Iris pigment epithelial cell (primary cell): ENCODE measurements around the gene HIVEP3.
A peak's percentile ranks its signal among the peaks of the same experiment; 100 is the strongest.
"Not testable (repeated sequence)": the region's sequence is repeated elsewhere in the genome, so short reads cannot be mapped to it uniquely, and the experiment has no call there.

Source experiments
- DNase-seq: peaks from one replicate; pipeline ENCODE4 v3.0.0-alpha.2; 2011; ENCODE audit warnings: low read depth

The HIVEP3 gene

GRCh38 chr1:41580520-41581172 lies 338.1 kb downstream of the HIVEP3 start:
- DNase-seq, result no peak

- DNase-seq, result no peak
These were observed 338.7 kb downstream of the HIVEP3 start for GRCh38 chr1:41580021-41580420.

GRCh38 chr1:41578712-41579335 lies 339.9 kb downstream of the HIVEP3 start:
- DNase-seq, result peak; percentile 52

- DNase-seq, result peak; percentile 57
These were observed 342.1 kb downstream of the HIVEP3 start for GRCh38 chr1:41576620-41577019.

- no peak for DNase-seq
These were observed 342.5 kb downstream of the HIVEP3 start for GRCh38 chr1:41576206-41576605.

- no peak for DNase-seq
These were observed 343.9 kb downstream of the HIVEP3 start for GRCh38 chr1:41574842-41575241.

- peak; percentile 77 for DNase-seq
These were observed 344.7 kb downstream of the HIVEP3 start for GRCh38 chr1:41573785-41574713.

GRCh38 chr1:41573194-41573593 lies 345.5 kb downstream of the HIVEP3 start:
- no peak for DNase-seq

- DNase-seq, result no peak
These were observed 346.5 kb downstream of the HIVEP3 start for GRCh38 chr1:41572224-41572623.

GRCh38 chr1:41571041-41571440 lies 347.7 kb downstream of the HIVEP3 start:
- DNase-seq, result no peak

- DNase-seq, result no peak
These were observed 350.5 kb downstream of the HIVEP3 start for GRCh38 chr1:41568204-41568603.

GRCh38 chr1:41566969-41567368 lies 351.8 kb downstream of the HIVEP3 start:
- DNase-seq, result no peak

GRCh38 chr1:41566274-41566885 lies 352.3 kb downstream of the HIVEP3 start:
- DNase-seq, result no peak

- no peak for DNase-seq
These were observed 353.8 kb downstream of the HIVEP3 start for GRCh38 chr1:41564741-41565475.

- DNase-seq, result no peak
These were observed 356.4 kb downstream of the HIVEP3 start for GRCh38 chr1:41562328-41562727.

GRCh38 chr1:41560931-41561330 lies 357.8 kb downstream of the HIVEP3 start:
- DNase-seq, result no peak

- DNase-seq, result no peak
These were observed 358.2 kb downstream of the HIVEP3 start for GRCh38 chr1:41560496-41560895.

GRCh38 chr1:41559331-41559730 lies 359.4 kb downstream of the HIVEP3 start:
- no peak for DNase-seq

GRCh38 chr1:41558761-41559171 lies 360.0 kb downstream of the HIVEP3 start:
- DNase-seq, result no peak

GRCh38 chr1:41557751-41558455 lies 360.8 kb downstream of the HIVEP3 start:
- DNase-seq, result no peak

- not testable (repeated sequence) for DNase-seq
These were observed 364.0 kb downstream of the HIVEP3 start for GRCh38 chr1:41554746-41555145.
